OCI-LY3 (cell line): ENCODE measurements around the gene CD40.
A peak's percentile ranks its signal among the peaks of the same experiment; 100 is the strongest.

Experiments used
- H2AFZ ChIP-seq: fragments of 200-600, 300-600 bp; shearing (Covaris generic); 2 replicates; pipeline ENCODE4 v1.6.0; 2014; ENCODE audit warnings: antibody characterized with exemption, low read depth, low read length
- H3K27ac ChIP-seq: fragments of 200-600, 300-600 bp; sonication (generic); 2 replicates; pipeline ENCODE4 v1.5.1; 2014; ENCODE audit warnings: mild to moderate bottlenecking, low read length, moderate library complexity, mixed read lengths
- H3K27me3 ChIP-seq: fragments of 200-600, 300-600 bp; sonication (generic); 2 replicates; pipeline ENCODE4 v1.6.1; 2014; ENCODE audit warnings: low read depth, low read length, mixed read lengths
- H3K36me3 ChIP-seq: fragments of 200-600, 300-600 bp; sonication (generic); replicated peaks from 2 replicates; pipeline ENCODE3; 2014; ENCODE audit warnings: low read depth, low read length, mixed read lengths
- H3K4me1 ChIP-seq: fragments of 300-600, 200-600 bp; sonication (generic); 2 replicates; pipeline ENCODE4 v1.6.1; 2014; ENCODE audit warnings: low read length, mixed read lengths
- H3K4me2 ChIP-seq: fragments of 200-600, 300-600 bp; sonication (generic); 2 replicates; pipeline ENCODE4 v1.6.1; 2014; ENCODE audit warnings: low read length, mixed read lengths
- H3K4me3 ChIP-seq: fragments of 300-600, 200-600 bp; sonication (generic); 2 replicates; pipeline ENCODE4 v1.5.1; 2014; ENCODE audit warnings: antibody characterized with exemption, mild to moderate bottlenecking, low read length, moderate library complexity
- H3K79me2 ChIP-seq: fragments of 300-600, 200-600 bp; shearing (Covaris generic); 2 replicates; pipeline ENCODE4 v1.6.1; 2014; ENCODE audit warnings: mild to moderate bottlenecking, low read length, mixed read lengths
- H3K9ac ChIP-seq: fragments of 300-600, 200-600 bp; shearing (Covaris generic); 2 replicates; pipeline ENCODE4 v1.6.0; 2014; ENCODE audit warnings: mild to moderate bottlenecking, low read length, moderate library complexity
- H3K9me3 ChIP-seq: fragments of 200-600, 300-600 bp; shearing (Covaris generic); 2 replicates; pipeline ENCODE4 v1.6.1; 2014; ENCODE audit warnings: low read length, mixed read lengths; ENCODE audit not compliant: insufficient read depth
- H4K20me1 ChIP-seq: fragments of 200-600, 300-600 bp; sonication (generic); 2 replicates; pipeline ENCODE4 v1.6.1; 2016; ENCODE audit warnings: low read length, mixed read lengths; ENCODE audit not compliant: insufficient read depth
- CTCF ChIP-seq: fragments of 200-600, 300-600 bp; sonication (generic); IDR thresholded peaks from 2 replicates; pipeline ENCODE4 v1.5.1; 2014; ENCODE audit warnings: antibody characterized with exemption, low read length, low read depth
- EZH2phosphoT487 ChIP-seq: fragments of 200-600 bp; shearing (Covaris generic); IDR thresholded peaks from 2 replicates; pipeline ENCODE4 v1.6.1; 2018; ENCODE audit warnings: antibody characterized with exemption, mixed run types, low read depth

Gene CD40

GRCh38 chr20:46119547-46119946, 1.4 kb downstream of the CD40 start:
- Histone ChIP-seq H2AFZ (no peak overlapping the region), H3K9ac (peak overlapping the region; percentile 98), H3K36me3 (peaks cover 59% of the 10 kb centered on the region), H4K20me1 (peaks cover 55% of the 10 kb centered on the region), H3K27me3 (no peaks in the 10 kb centered on the region), H3K4me1 (peaks cover 44% of the 10 kb centered on the region), H3K79me2 (peaks cover 72% of the 10 kb centered on the region), H3K9me3 (no peaks in the 10 kb centered on the region), H3K4me3 (peak overlapping the region; percentile 80), H3K27ac (peak overlapping the region; percentile 94), H3K4me2 (peak overlapping the region; percentile 73)
- TF ChIP-seq EZH2phosphoT487 (no peak), CTCF (no peak)

- Histone ChIP-seq H2AFZ (no peak overlapping the region), H3K27me3 (no peaks in the 10 kb centered on the region), H3K79me2 (peaks cover 75% of the 10 kb centered on the region), H3K9ac (peak overlapping the region; percentile 98), H3K9me3 (no peaks in the 10 kb centered on the region), H3K36me3 (peaks cover 62% of the 10 kb centered on the region), H4K20me1 (peaks cover 59% of the 10 kb centered on the region), H3K4me1 (peaks cover 43% of the 10 kb centered on the region), H3K4me3 (peak overlapping the region; percentile 80), H3K27ac (peak overlapping the region; percentile 94), H3K4me2 (peak overlapping the region; percentile 73)
- TF ChIP-seq EZH2phosphoT487 (no peak), CTCF (no peak)
Measured at GRCh38 chr20:46120136-46120535, 2.0 kb downstream of the CD40 start.

- Histone ChIP-seq H3K4me1 (peaks cover 48% of the 10 kb centered on the region), H3K79me2 (peaks cover 85% of the 10 kb centered on the region), H3K27me3 (no peaks in the 10 kb centered on the region), H4K20me1 (peaks cover 70% of the 10 kb centered on the region), H3K9ac (peak overlapping the region; percentile 98), H3K27ac (peak overlapping the region; percentile 94), H3K4me3 (peak overlapping the region; percentile 80), H2AFZ (no peak overlapping the region), H3K9me3 (no peaks in the 10 kb centered on the region), H3K4me2 (peak overlapping the region; percentile 73), H3K36me3 (peaks cover 72% of the 10 kb centered on the region)
- TF ChIP-seq EZH2phosphoT487 (no peak), CTCF (no peak)
Measured at GRCh38 chr20:46121184-46121930, 3.2 kb downstream of the CD40 start.

- peaks cover 77% of the 10 kb centered on the region for H3K36me3 ChIP-seq
- no peaks in the 10 kb centered on the region for H3K9me3 ChIP-seq
- H3K4me3 ChIP-seq = peak overlapping the region; percentile 80
- H3K9ac ChIP-seq = peak overlapping the region; percentile 98; the same call in 1 of the 2 replicates
- peaks cover 89% of the 10 kb centered on the region for H3K79me2 ChIP-seq
- peak overlapping the region; percentile 73 for H3K4me2 ChIP-seq
- H3K27ac ChIP-seq = peak overlapping the region; percentile 94
- H2AFZ ChIP-seq = no peak overlapping the region
- peaks cover 52% of the 10 kb centered on the region for H3K4me1 ChIP-seq
- no peak for TF ChIP-seq CTCF
- TF ChIP-seq EZH2phosphoT487 = no peak
- no peaks in the 10 kb centered on the region for H3K27me3 ChIP-seq
- peaks cover 78% of the 10 kb centered on the region for H4K20me1 ChIP-seq
Measured at GRCh38 chr20:46122071-46122470, 4.0 kb downstream of the CD40 start.
